GM19328 (cell line): Measurements from ENCODE around the gene MFGE8.
"Not testable (repeated sequence)": the region's sequence is repeated elsewhere in the genome, so short reads cannot be mapped to it uniquely, and the experiment has no call there.

ENCODE experiments used
- ATAC-seq: cut with Tn5 transposase; IDR thresholded peaks from one replicate; pipeline ENCODE4 v1.9.1; 2021; ENCODE audit warnings: mild to moderate bottlenecking, moderate library complexity; ENCODE audit not compliant: unreplicated experiment

The MFGE8 gene

GRCh38 chr15:88913017-88913849, at the start of gene MFGE8:
TSS of gene MFGE8 (minus strand) at chr15:88913379. CDS start at chr15:88913319, 60 bp downstream.
- ATAC-seq: peak; percentile 78

GRCh38 chr15:88959445-88959844, 46.3 kb upstream of the MFGE8 start:
- no peak for ATAC-seq

- no peak for ATAC-seq
Measured at GRCh38 chr15:88956906-88957305, 43.7 kb upstream of the MFGE8 start.

- ATAC-seq: no peak
Measured at GRCh38 chr15:88956263-88956662, 43.1 kb upstream of the MFGE8 start.

GRCh38 chr15:88954431-88955277, 41.5 kb upstream of the MFGE8 start:
- no peak for ATAC-seq

GRCh38 chr15:88950600-88951160, 37.5 kb upstream of the MFGE8 start:
- no peak for ATAC-seq

- no peak for ATAC-seq
Measured at GRCh38 chr15:88949734-88950400, 36.7 kb upstream of the MFGE8 start.

- no peak for ATAC-seq
Measured at GRCh38 chr15:88940110-88940675, 27.0 kb upstream of the MFGE8 start.

- no peak for ATAC-seq
Measured at GRCh38 chr15:88939486-88939806, 26.3 kb upstream of the MFGE8 start.

GRCh38 chr15:88938802-88939485, 25.8 kb upstream of the MFGE8 start:
- ATAC-seq: no peak

GRCh38 chr15:88934449-88934848, 21.3 kb upstream of the MFGE8 start:
- ATAC-seq: not testable (repeated sequence)

- ATAC-seq: no peak
Measured at GRCh38 chr15:88932875-88933330, 19.7 kb upstream of the MFGE8 start.

GRCh38 chr15:88932271-88932874, 19.2 kb upstream of the MFGE8 start:
- no peak for ATAC-seq

GRCh38 chr15:88930579-88930978, 17.4 kb upstream of the MFGE8 start:
- no peak for ATAC-seq

GRCh38 chr15:88929358-88930098, 16.3 kb upstream of the MFGE8 start:
- not testable (repeated sequence) for ATAC-seq

GRCh38 chr15:88928192-88928591, 15.0 kb upstream of the MFGE8 start:
- not testable (repeated sequence) for ATAC-seq

- not testable (repeated sequence) for ATAC-seq
Measured at GRCh38 chr15:88925648-88926047, 12.5 kb upstream of the MFGE8 start.

GRCh38 chr15:88920892-88921435, 7.8 kb upstream of the MFGE8 start:
- peak; percentile 67 for ATAC-seq
